ENCODE results near the gene ETV6. TPM values are rescaled to one million over a fixed set of nuclear protein-coding genes. Genes with fewer than 3 reads are reported as not detected.

ETV6 gene
- total and polyA plus RNA-seq, 2 of the 8 experiments (the other 6 are each of a cell fraction or from before 2014, with no cell fraction given) = 5.5 to 23.9 TPM

DNA sequence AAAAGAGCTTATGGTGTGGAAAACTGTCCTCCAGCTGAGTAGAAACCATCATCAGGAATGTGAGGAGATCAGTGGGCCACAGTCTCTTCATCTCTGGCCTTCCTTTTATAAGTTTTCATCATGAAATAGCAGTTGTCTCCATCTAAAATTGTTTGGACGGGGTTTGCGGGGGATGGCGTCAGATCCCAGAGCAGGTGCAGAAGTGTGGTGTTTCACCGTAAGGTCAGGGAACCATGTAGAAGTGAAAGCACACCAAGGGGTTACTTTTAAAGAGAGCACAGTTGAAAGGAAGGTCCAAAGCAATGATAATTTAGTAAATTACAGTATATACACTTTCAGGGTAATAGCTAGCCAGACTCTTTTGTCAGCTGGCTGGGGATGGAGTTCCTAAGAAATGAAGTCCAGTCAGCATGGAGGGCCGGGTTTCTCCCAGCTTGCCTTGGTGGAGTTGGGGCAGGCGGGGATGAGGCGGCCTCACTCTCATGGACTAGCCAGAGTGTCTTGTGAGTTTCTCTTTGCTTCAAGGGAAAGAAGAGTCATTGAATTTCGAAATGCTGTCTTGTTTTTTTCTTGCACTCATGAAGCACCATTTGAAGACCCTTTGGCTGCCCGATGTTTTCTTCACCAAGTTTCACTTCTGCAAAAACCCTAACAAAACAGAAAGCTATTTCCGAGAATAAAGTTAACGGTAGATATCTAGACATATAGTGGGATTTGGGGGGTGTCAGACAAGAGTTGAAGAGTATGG, 100.6 kb downstream of the ETV6 start:
- H3K27ac ChIP-seq (ENCODE audit: low read depth, low read length) = no peak overlapping the region
- H3K4me1 ChIP-seq (replicated peaks in 1 of 4; ENCODE audit: control insufficient read depth in 3 of 4, insufficient read depth in 4 of 4, low read length in 3 of 4) = peaks cover 10 to 20% (median 16%) of the 10 kb centered on the region in 4 experiments
- no peaks in the 10 kb centered on the region for H4K20me1 ChIP-seq (replicated peaks in 1 of 2; ENCODE audit: control insufficient read depth in 1 of 2, insufficient read depth in 2 of 2, low read length in 2 of 2)
- H4K5ac ChIP-seq (ENCODE audit: insufficient read length, low read depth, low read length) = no peak overlapping the region
- no peak overlapping the region for H3K4me3 ChIP-seq (ENCODE audit: extremely low read depth in 1 of 4, insufficient read depth in 2 of 4, low read depth in 3 of 4, low read length in 4 of 4)
- no peaks in the 10 kb centered on the region for H3K9me3 ChIP-seq (ENCODE audit: insufficient read depth in 2 of 2, low read depth in 1 of 2, low read length in 1 of 2)
- no peak overlapping the region for H2BK120ac ChIP-seq (replicated peaks; ENCODE audit: low read depth, low read length)
- ChIA-PET POLR2A (ENCODE audit: partially characterized antibody) (interaction anchor here (0.8 to 1.5 kb wide), 2 partner anchors 10 to 127 kb away, joined by 3 to 4 read pairs; no protein-coding TSS in a partner anchor), CTCF (ENCODE audit: partially characterized antibody) (interaction anchor here (0.8 to 1.4 kb wide), 3 partner anchors 9 to 140 kb away, joined by 3 to 5 read pairs (median 3); no protein-coding TSS in a partner anchor)
- H2AFZ ChIP-seq (ENCODE audit: low read length) = no peak overlapping the region
- no peak overlapping the region for H3K18ac ChIP-seq (ENCODE audit: extremely low read depth, low read length)
- peaks cover 2% of the 10 kb centered on the region; the same call in 1 of the 2 replicates for H3K79me1 ChIP-seq (ENCODE audit: low read depth, low read length)
- H4K8ac ChIP-seq (ENCODE audit: extremely low read depth, insufficient read depth, low read length) = no peak overlapping the region
- H3K9ac ChIP-seq (replicated peaks in 1 of 4; ENCODE audit: extremely low read depth in 1 of 4, low read depth in 3 of 4, low read length in 3 of 4) = no peak overlapping the region
- no peak overlapping the region for H3K4me2 ChIP-seq (ENCODE audit: insufficient read depth in 1 of 2, low read depth in 2 of 2, low read length in 2 of 2)
- no peak overlapping the region for H2BK20ac ChIP-seq (ENCODE audit: low read length)
- H3K36me3 ChIP-seq (ENCODE audit: control insufficient read depth in 2 of 4, insufficient read depth in 4 of 4, low read length in 3 of 4) = 0 out of 8 replicates have a peak, but pooled peaks cover 0 to 3% (median 0%) of the 10 kb centered on the region in 4 experiments
- peaks cover 0 to 20% of the 10 kb centered on the region in 2 experiments; a peak in 2 of 4 replicates for H3K79me2 ChIP-seq (ENCODE audit: control insufficient read depth in 1 of 2, insufficient read depth in 2 of 2, low read length in 2 of 2)
- no peaks in the 10 kb centered on the region for H3K27me3 ChIP-seq (replicated peaks in 1 of 4; ENCODE audit: control insufficient read depth in 3 of 4, extremely low read depth in 1 of 4, insufficient read depth in 3 of 4, low read length in 3 of 4)
- H2BK5ac ChIP-seq (ENCODE audit: low read depth, low read length) = no peak overlapping the region
- no peak overlapping the region for H4K91ac ChIP-seq (replicated peaks; ENCODE audit: insufficient read length, low read length)
- H3K56ac ChIP-seq (replicated peaks; ENCODE audit: insufficient read length, low read depth, low read length) = no peak overlapping the region
- 95% methylated on average over 11 of the region's 11 CpGs; no CpG with 5 or more reads in 1 of the 2 experiments for WGBS, 2 experiments (ENCODE audit: extremely low coverage in 1 of 2, insufficient coverage in 1 of 2, insufficient read length in 1 of 2, insufficient replicate concordance in 2 of 2, low coverage in 1 of 2, low lambda C conversion rate in 2 of 2, missing lambda C conversion rate in 1 of 2)
- H3K14ac ChIP-seq (ENCODE audit: insufficient read length) = no peak overlapping the region
- no peak overlapping the region for H2BK12ac ChIP-seq (ENCODE audit: low read depth, low read length)
- H2BK15ac ChIP-seq (ENCODE audit: low read length) = no peak overlapping the region
- TF ChIP-seq EZH2 (IDR thresholded peaks at IDR 0.05; ENCODE audit: low read depth, low read length, severe bottlenecking) (no peak), NANOG (IDR thresholded peaks at IDR 0.05; ENCODE audit: insufficient read depth, low read depth, low read length, poor library complexity, severe bottlenecking) (no peak), NRF1 (IDR thresholded peaks at IDR 0.05; ENCODE audit: low read depth, low read length) (no peak), RBBP5 (IDR thresholded peaks at IDR 0.05; ENCODE audit: borderline replicate concordance, low read depth, low read length) (no peak), HDAC2 (IDR thresholded peaks at IDR 0.05; ENCODE audit: borderline replicate concordance in 1 of 2, low read depth in 2 of 2, low read length in 2 of 2) (no peak), KDM1A (IDR thresholded peaks at IDR 0.05; ENCODE audit: borderline replicate concordance, low read length) (no peak), SAP30 (IDR thresholded peaks at IDR 0.05; ENCODE audit: insufficient read depth, insufficient replicate concordance, low read length) (no peak), SP2 (IDR thresholded peaks at IDR 0.05; ENCODE audit: low read length) (no peak)
- FAIRE-seq = no peak
- H3K23ac ChIP-seq (ENCODE audit: insufficient read length) = no peak overlapping the region
- DNase-seq (ENCODE audit: low read depth in 1 of 2, low spot score in 2 of 2) = no peak
- H3K4ac ChIP-seq (replicated peaks; ENCODE audit: insufficient read length, low read depth, low read length) = no peak overlapping the region
- no peak overlapping the region for H2AK5ac ChIP-seq (ENCODE audit: low read depth, low read length)
- H3K23me2 ChIP-seq (ENCODE audit: low read depth, low read length) = no peaks in the 10 kb centered on the region; the same call in 1 of the 2 replicates

Measured in H1 (cell line).